ENCODE data around the gene ADAMTS12. TPM values are rescaled to one million over a fixed set of nuclear protein-coding genes. Genes with fewer than 3 reads are reported as not detected.

ADAMTS12 gene
- total RNA-seq, 1 experiment from 2014 or later, result 1.2 TPM

DNA sequence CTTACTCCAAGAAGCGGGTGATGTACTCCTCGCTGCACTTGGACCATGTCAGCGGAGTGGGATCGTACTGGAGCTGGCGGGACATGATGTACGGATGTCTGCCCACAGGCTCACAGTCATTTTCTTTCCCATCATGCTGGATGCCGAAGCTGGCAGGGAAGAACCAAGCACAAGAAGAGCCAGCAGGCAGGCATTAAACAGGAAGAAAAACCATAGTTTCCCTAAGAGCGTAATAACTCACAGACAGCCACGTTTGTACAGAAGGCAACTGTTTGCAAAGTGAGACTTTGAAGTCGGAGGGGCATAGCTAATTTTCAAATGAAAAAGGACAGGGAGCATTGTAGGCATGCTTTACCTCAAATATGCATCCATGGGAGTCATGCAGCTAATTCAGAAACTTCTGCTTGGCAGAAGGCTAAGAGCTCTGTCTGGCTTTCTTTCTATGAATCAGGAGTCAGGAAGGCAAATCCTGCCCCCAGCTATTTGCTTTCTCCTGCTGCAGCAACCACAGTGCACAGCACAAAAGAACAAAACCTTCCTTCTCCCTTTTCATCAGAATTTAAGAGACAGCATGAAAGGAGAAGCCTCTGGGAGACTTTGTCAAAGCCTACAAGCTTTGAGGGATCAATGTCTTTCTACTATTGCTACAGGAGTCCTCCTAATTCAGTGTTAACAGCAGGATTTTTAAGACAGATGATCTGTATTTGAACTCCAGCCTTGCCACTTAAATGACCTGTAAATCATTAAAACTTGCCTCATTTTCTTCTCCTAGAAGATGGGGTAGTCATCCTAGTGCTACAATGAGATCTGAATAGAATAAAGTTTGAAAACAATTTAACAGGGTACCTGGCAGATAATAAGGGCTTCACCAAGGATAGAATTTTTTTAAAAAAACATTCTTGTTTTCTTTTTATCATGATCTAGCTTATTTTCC lies 242.0 kb downstream of the ADAMTS12 start:
- no peak for DNase-seq
- TF ChIP-seq, protein P1, sequence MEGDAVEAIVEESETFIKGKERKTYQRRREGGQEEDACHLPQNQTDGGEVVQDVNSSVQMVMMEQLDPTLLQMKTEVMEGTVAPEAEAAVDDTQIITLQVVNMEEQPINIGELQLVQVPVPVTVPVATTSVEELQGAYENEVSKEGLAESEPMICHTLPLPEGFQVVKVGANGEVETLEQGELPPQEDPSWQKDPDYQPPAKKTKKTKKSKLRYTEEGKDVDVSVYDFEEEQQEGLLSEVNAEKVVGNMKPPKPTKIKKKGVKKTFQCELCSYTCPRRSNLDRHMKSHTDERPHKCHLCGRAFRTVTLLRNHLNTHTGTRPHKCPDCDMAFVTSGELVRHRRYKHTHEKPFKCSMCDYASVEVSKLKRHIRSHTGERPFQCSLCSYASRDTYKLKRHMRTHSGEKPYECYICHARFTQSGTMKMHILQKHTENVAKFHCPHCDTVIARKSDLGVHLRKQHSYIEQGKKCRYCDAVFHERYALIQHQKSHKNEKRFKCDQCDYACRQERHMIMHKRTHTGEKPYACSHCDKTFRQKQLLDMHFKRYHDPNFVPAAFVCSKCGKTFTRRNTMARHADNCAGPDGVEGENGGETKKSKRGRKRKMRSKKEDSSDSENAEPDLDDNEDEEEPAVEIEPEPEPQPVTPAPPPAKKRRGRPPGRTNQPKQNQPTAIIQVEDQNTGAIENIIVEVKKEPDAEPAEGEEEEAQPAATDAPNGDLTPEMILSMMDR (IDR thresholded peaks at IDR 0.05; ENCODE audit: unreplicated experiment), result no peak
- H3K27ac Mint-ChIP-seq (ENCODE audit: unreplicated experiment), result no peak overlapping the region
- H3K9me3 Mint-ChIP-seq (ENCODE audit: low read depth, unreplicated experiment), result no peaks in the 10 kb centered on the region
- CTCF ChIA-PET, result no interaction called here
- no peaks in the 10 kb centered on the region for H3K4me1 Mint-ChIP-seq (ENCODE audit: low read depth, unreplicated experiment)
- no TSS peak for BruUV-seq (replicated peaks)
- H3K36me3 Mint-ChIP-seq (ENCODE audit: insufficient read depth, unreplicated experiment), result no peaks in the 10 kb centered on the region
- H3K4me3 Mint-ChIP-seq (ENCODE audit: low read depth, unreplicated experiment), result no peak overlapping the region
- H3K27me3 Mint-ChIP-seq (ENCODE audit: unreplicated experiment), result no peaks in the 10 kb centered on the region
- intact Hi-C loops (cut with micrococcal nuclease; ENCODE audit: unreplicated experiment), result no loop called here

DNA sequence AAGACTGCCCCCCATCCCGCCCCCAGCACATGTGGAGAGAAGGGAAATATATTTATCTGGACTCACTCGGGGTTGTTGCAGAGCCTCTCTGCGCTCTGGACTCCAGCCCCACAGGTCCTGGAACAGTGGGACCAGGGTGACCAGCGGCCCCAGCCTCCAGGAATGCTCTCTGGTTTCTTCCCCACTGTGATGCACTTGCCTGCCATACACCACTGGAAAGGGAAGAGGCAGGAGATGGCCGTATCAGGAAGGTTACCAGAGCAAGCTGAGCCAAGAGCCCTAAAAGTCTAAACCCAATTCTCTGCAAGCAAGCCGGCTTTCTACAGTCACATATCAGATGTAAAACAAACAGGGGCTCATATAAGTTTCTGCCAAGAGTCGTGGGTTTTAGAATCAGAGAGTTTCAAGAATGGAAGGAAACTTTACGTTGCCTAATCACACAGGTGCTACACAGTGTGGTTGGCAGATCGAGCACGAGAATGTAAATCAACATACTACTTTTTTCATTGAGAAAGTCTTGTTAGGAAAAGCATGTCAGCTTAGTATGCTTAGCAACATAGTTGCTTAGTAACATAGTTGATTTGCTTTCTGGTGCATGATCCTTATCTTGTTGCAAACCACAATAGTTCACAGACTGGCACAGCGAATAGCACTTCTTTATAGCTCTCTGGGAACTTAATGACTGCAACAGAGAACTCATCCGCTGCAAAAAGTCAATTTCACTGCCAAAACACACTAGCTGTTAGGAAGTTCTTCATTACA lies 249.9 kb downstream of the ADAMTS12 start:
- intact Hi-C loops (cut with micrococcal nuclease; ENCODE audit: unreplicated experiment), result no loop called here
- Mint-ChIP-seq H3K9me3 (ENCODE audit: low read depth, unreplicated experiment) (peaks cover 5% of the 10 kb centered on the region), H3K4me3 (ENCODE audit: low read depth, unreplicated experiment) (no peak overlapping the region), H3K27me3 (ENCODE audit: unreplicated experiment) (no peaks in the 10 kb centered on the region), H3K27ac (ENCODE audit: unreplicated experiment) (no peak overlapping the region), H3K36me3 (ENCODE audit: insufficient read depth, unreplicated experiment) (no peaks in the 10 kb centered on the region), H3K4me1 (ENCODE audit: low read depth, unreplicated experiment) (no peaks in the 10 kb centered on the region)
- no TSS peak for BruUV-seq (replicated peaks)
- CTCF ChIA-PET, result no interaction called here
- no peak for DNase-seq
- TF ChIP-seq, protein P1 (IDR thresholded peaks at IDR 0.05; ENCODE audit: unreplicated experiment), result no peak

DNA sequence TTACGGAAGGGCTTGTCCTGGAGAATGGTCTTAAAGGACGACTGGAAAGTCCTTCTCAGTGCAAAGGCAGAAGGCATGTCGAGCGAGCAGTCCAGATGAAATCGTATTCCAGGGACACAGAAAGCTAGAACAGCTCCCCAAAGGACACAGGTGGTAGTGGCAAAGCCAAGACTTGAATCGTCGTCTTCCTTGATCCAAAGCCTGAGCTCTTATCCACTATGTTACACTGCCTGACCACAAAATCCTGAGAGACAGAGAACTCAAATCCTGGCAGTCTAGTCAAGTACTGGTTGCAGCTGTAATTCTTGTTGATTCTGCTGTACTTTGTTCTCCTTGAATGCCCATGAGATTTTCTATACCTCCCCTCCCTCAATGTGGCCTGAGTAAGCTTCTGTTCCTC lies 252.3 kb downstream of the ADAMTS12 start:
- Mint-ChIP-seq H3K36me3 (ENCODE audit: insufficient read depth, unreplicated experiment) (no peaks in the 10 kb centered on the region), H3K9me3 (ENCODE audit: low read depth, unreplicated experiment) (peaks cover 6% of the 10 kb centered on the region), H3K4me3 (ENCODE audit: low read depth, unreplicated experiment) (no peak overlapping the region), H3K27me3 (ENCODE audit: unreplicated experiment) (no peaks in the 10 kb centered on the region), H3K27ac (ENCODE audit: unreplicated experiment) (no peak overlapping the region), H3K4me1 (ENCODE audit: low read depth, unreplicated experiment) (no peaks in the 10 kb centered on the region)
- no TSS peak for BruUV-seq (replicated peaks)
- TF ChIP-seq, protein P1 (IDR thresholded peaks at IDR 0.05; ENCODE audit: unreplicated experiment), result no peak
- CTCF ChIA-PET, result no interaction called here
- intact Hi-C loops (cut with micrococcal nuclease; ENCODE audit: unreplicated experiment), result no loop called here
- no peak for DNase-seq

DNA sequence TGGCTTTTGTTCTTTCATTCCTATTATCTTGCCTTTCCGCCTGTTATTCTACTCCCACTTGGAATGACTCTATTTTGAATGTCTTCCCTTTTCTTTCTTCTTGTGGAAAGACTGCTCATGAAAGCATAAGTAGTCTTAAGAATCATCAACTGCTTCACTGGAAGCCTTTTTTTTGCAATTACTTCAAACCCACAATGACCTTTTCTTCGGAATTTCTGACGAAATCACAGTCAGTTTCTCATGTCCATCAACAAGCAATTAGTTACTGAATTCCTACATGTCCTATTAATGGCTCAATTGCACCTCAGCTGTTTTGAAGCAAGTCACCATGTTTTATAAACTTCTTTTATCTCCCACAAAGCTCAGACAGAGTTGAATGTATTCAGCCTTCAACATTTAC lies 254.8 kb downstream of the ADAMTS12 start:
- no peak overlapping the region for H3K27ac Mint-ChIP-seq (ENCODE audit: unreplicated experiment)
- CTCF ChIA-PET, result no interaction called here
- peaks cover 2% of the 10 kb centered on the region for H3K9me3 Mint-ChIP-seq (ENCODE audit: low read depth, unreplicated experiment)
- TF ChIP-seq, protein P1 (IDR thresholded peaks at IDR 0.05; ENCODE audit: unreplicated experiment), result no peak
- DNase-seq, result no peak
- intact Hi-C loops (cut with micrococcal nuclease; ENCODE audit: unreplicated experiment), result no loop called here
- no peaks in the 10 kb centered on the region for H3K27me3 Mint-ChIP-seq (ENCODE audit: unreplicated experiment)
- BruUV-seq (replicated peaks), result no TSS peak
- no peaks in the 10 kb centered on the region for H3K36me3 Mint-ChIP-seq (ENCODE audit: insufficient read depth, unreplicated experiment)
- no peak overlapping the region for H3K4me3 Mint-ChIP-seq (ENCODE audit: low read depth, unreplicated experiment)
- no peaks in the 10 kb centered on the region for H3K4me1 Mint-ChIP-seq (ENCODE audit: low read depth, unreplicated experiment)

Measured in Calu3 (cell line).